Panc1 (cell line): ENCODE data around the gene ELK4. TPM values are rescaled to one million over a fixed set of nuclear protein-coding genes. Genes with fewer than 3 reads are reported as not detected.

ENCODE experiments used
- ATAC-seq: fragments of 200-7000 bp; cut with Tn5 transposase; 2 replicates; pipeline ENCODE4 v1.9.1; 2020; ENCODE audit warnings: mild to moderate bottlenecking, moderate library complexity
- BruUV-seq: library from RNA; stranded (reverse); fragments of 400-500 nt; replicated peaks from 2 replicates; lab custom pipeline; 2021; lab: Mats Ljungman, UMichigan
- CTCF ChIA-PET: fragments of 300-600 bp; sonication (Branson Sonifier 250); formaldehyde crosslinking; loops from one replicate; lab custom pipeline; 2022; ENCODE audit warnings: antibody characterized with exemption; lab: Charles Lee
- POLR2A ChIA-PET: fragments of 300-600 bp; sonication (Branson Sonifier 250); formaldehyde crosslinking; loops from one replicate; lab custom pipeline; 2022; ENCODE audit warnings: antibody characterized with exemption; lab: Charles Lee
- DNase-seq: peaks from one replicate; pipeline ENCODE4 v3.0.0-alpha.2; 2010; ENCODE audit warnings: low read depth, low spot score
- H3K27ac ChIP-seq: 2 replicates; pipeline ENCODE4 v1.5.1; 2011; ENCODE audit warnings: mild to moderate bottlenecking, low read length, inconsistent platforms
- H3K27me3 ChIP-seq: fragments of 200-500 bp; sonication (Bioruptor generic); 2 replicates; pipeline ENCODE4 v1.6.0; 2014; ENCODE audit warnings: low read length, inconsistent platforms; ENCODE audit not compliant: control insufficient read depth, insufficient read depth
- H3K36me3 ChIP-seq: fragments of 200-500 bp; sonication (Bioruptor generic); 2 replicates; pipeline ENCODE4 v1.5.1; 2014; ENCODE audit warnings: inconsistent platforms, mild to moderate bottlenecking, low read length, moderate library complexity; ENCODE audit not compliant: control insufficient read depth, insufficient read depth
- H3K4me1 ChIP-seq: 2 replicates; pipeline ENCODE4 v1.5.1; 2011; ENCODE audit warnings: inconsistent platforms, mild to moderate bottlenecking, low read length, moderate library complexity; ENCODE audit not compliant: control insufficient read depth, insufficient read depth
- H3K4me3 ChIP-seq, 2 experiments: 2 replicates each; pipeline ENCODE4 v1.5.1; 2011 to 2012; ENCODE audit warnings: low read depth in 2 of 2, low read length in 2 of 2, mild to moderate bottlenecking in 2 of 2, inconsistent platforms in 1 of 2, moderate library complexity in 1 of 2
- H3K9me3 ChIP-seq: fragments of 200-500 bp; sonication (Bioruptor generic); 2 replicates; pipeline ENCODE4 v1.5.1; 2014; ENCODE audit warnings: low read depth, mild to moderate bottlenecking, inconsistent platforms, low read length, moderate library complexity; ENCODE audit not compliant: control insufficient read depth, insufficient read depth
- CTCF ChIP-seq: fragments of 450-650 bp; IDR thresholded peaks from 2 replicates; pipeline ENCODE4 v1.5.1; 2017; ENCODE audit warnings: mild to moderate bottlenecking
- POLR2AphosphoS5 ChIP-seq: IDR thresholded peaks from 2 replicates; pipeline ENCODE4 v1.6.1; 2012; ENCODE audit warnings: mild to moderate bottlenecking, low read depth, low read length, moderate library complexity
- REST ChIP-seq, 2 experiments: IDR thresholded peaks; 2 replicates each; pipeline ENCODE4 v1.6.1; 2011 to 2012; ENCODE audit warnings: low read depth in 2 of 2, control low read depth in 1 of 2, low read length in 1 of 2, mild to moderate bottlenecking in 1 of 2, moderate library complexity in 1 of 2; ENCODE audit not compliant: insufficient read depth in 1 of 2
- SIN3A ChIP-seq: IDR thresholded peaks from 2 replicates; pipeline ENCODE4 v1.6.1; 2012; ENCODE audit warnings: low read depth, mild to moderate bottlenecking, low read length, moderate library complexity, borderline replicate concordance; ENCODE audit not compliant: insufficient read depth
- TCF7L2 ChIP-seq: IDR thresholded peaks from 2 replicates; pipeline ENCODE4 v1.6.1; 2011; ENCODE audit warnings: mild to moderate bottlenecking, low read depth, low read length, inconsistent platforms
- in situ Hi-C: cut with HindIII; loops from 2 replicates; pipeline ENCODE4 v1.10.0; 2016; ENCODE audit warnings: low sequenced_read_pairs, low pct_unique_long_range_greater_than_20kb
- intact Hi-C: fragments of 100-400 bp; cut with micrococcal nuclease; formaldehyde crosslinking; loops from one replicate; pipeline ENCODE4 v1.10.0; 2022; ENCODE audit not compliant: unreplicated experiment
- total RNA-seq: library from RNA; stranded (reverse); gene quantifications from one replicate; pipeline ENCODE4 v1.2.1, GENCODE V29; 2021; ENCODE audit not compliant: unreplicated experiment

ELK4 gene
- total RNA-seq, 1 experiment from 2014 or later = 54.6 TPM

GRCh38 chr1:205584732-205585131 is 47.1 kb downstream of the ELK4 start:
- Histone ChIP-seq H3K36me3 (no peaks in the 10 kb centered on the region), H3K4me1 (no peaks in the 10 kb centered on the region), H3K4me3 (no peak overlapping the region), H3K27ac (no peak overlapping the region), H3K27me3 (no peaks in the 10 kb centered on the region), H3K9me3 (no peaks in the 10 kb centered on the region)
- DNase-seq (no peak), ATAC-seq (no peak)
- TF ChIP-seq CTCF = no peak; the same call in 1 of the 2 replicates
- no peak for TF ChIP-seq SIN3A
- TF ChIP-seq REST (IDR thresholded peaks at IDR 0.05; ENCODE audit: insufficient read depth in 1 of 2, low read depth in 2 of 2, low read length in 1 of 2) = no peak
- no peak for TF ChIP-seq TCF7L2
- no peak for TF ChIP-seq POLR2AphosphoS5
- CTCF ChIA-PET = no interaction called here
- POLR2A ChIA-PET = no interaction called here
- intact Hi-C loops = no loop called here
- BruUV-seq = no TSS peak
- in situ Hi-C loops = no loop called here

GRCh38 chr1:205583461-205584130 is 48.2 kb downstream of the ELK4 start:
- Histone ChIP-seq H3K9me3 (no peaks in the 10 kb centered on the region), H3K27me3 (no peaks in the 10 kb centered on the region), H3K4me1 (no peaks in the 10 kb centered on the region), H3K27ac (no peak overlapping the region), H3K36me3 (no peaks in the 10 kb centered on the region), H3K4me3 (no peak overlapping the region)
- intact Hi-C loops (no loop called here), in situ Hi-C loops (no loop called here)
- CTCF ChIA-PET = no interaction called here
- no peak for ATAC-seq
- BruUV-seq = no TSS peak
- TF ChIP-seq TCF7L2 (no peak), SIN3A (no peak)
- DNase-seq = no peak
- POLR2A ChIA-PET = no interaction called here

GRCh38 chr1:205582471-205583291 is 49.1 kb downstream of the ELK4 start:
- Histone ChIP-seq H3K36me3 (no peaks in the 10 kb centered on the region), H3K9me3 (no peaks in the 10 kb centered on the region), H3K27me3 (no peaks in the 10 kb centered on the region), H3K4me3 (no peak overlapping the region), H3K4me1 (no peaks in the 10 kb centered on the region), H3K27ac (no peak overlapping the region)
- DNase-seq (no peak), ATAC-seq (no peak)
- ChIA-PET POLR2A (no interaction called here), CTCF (no interaction called here)
- TF ChIP-seq TCF7L2 = no peak
- TF ChIP-seq POLR2AphosphoS5 = no peak
- TF ChIP-seq REST (IDR thresholded peaks at IDR 0.05; ENCODE audit: insufficient read depth in 1 of 2, low read depth in 2 of 2, low read length in 1 of 2) = no peak
- TF ChIP-seq CTCF = no peak
- no peak for TF ChIP-seq SIN3A
- BruUV-seq = no TSS peak
- in situ Hi-C loops (no loop called here), intact Hi-C loops (no loop called here)
